ENCODE measurements around the gene GLI3.
A peak's percentile ranks its signal among the peaks of the same experiment; 100 is the strongest.

GLI3 gene

GRCh38 chr7:42099470-42100155 is 137.4 kb downstream of the GLI3 start:
- DNase-seq = no peak

DNA sequence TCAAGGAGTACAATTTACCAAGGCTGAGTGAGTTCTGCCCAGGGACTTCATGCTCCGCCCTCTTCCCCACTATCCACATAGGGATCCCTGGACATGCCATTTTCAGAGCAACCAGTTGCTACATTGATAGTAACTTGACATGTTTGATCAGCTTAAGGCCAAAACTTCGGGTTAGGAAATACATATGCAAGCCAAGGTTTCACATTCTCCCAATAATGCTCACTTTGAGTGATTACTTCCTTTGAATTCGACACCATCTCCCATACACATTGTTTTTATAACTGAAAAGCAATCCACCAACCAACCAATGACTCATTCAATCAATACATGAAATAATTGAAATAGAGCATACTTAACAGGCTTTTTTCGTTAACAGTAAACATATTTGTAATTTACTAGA is 137.9 kb downstream of the GLI3 start:
- DNase-seq = no peak

DNA sequence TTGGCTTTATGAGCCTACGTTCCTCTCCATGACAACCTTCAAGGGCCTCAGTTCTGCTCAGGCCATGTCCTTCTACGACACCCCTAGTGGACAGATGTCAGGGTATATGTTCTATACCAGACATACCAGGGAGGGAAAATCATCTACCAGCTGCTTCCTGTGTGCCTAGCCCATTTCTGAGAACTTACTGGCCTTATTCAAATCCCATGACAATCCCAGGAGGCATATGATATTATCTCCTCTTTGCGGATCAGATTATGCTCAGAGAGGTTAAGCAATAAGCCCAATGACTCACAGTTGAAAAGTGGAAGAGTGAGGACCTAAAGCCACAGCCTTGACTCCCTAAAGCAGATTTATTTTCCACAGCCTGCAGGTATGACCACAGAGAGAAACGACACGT is 139.3 kb downstream of the GLI3 start:
- no peak for DNase-seq

- no peak for DNase-seq
Measured at GRCh38 chr7:42096681-42097561, 140.1 kb downstream of the GLI3 start.

DNA sequence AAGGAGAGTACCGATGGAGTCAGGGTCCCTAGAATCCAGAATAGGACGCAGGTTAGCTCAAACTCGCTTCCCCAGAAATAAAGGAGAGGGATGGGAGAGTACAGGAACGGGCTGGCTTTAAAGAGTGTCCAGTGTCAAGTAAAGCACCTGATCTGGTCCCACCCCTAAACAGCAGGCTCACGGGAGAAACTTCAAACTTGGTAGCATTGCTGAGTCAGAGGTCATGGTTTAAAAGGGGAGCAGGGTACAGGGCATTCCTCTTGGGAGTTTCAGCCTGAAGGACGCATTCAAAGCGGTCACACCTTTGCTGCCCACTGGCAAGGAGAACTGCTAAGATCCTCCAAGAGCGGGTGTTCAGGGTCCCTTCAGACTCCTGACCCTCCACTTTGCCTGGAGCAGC is 140.7 kb downstream of the GLI3 start:
- no peak for DNase-seq

- no peak for DNase-seq
Measured at GRCh38 chr7:42095791-42096190, 141.2 kb downstream of the GLI3 start.

DNA sequence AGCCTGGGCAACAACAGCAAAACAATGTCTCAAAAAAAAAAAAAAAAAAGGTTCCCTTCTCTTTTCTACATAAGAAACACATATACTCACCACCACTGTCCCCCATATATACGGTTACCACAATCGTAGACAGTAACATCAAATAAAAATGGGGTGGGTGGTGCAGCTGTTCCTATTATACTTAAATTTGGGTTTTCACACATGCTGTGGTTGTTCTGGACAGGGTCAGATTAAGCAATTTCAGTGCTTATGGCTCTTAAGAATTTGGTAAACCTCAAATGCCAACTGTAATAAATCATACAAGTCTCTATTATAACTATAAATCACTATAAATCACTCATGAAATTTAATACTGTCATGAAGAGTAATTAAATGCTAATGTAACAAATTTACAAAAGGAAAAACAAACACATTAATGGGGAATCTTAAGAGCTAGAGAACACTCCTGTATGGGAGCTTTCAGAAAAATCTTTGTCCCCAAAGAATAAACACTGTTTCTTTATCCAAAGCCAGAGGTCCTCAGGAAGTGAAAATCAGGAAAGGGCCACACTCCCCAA is 143.6 kb downstream of the GLI3 start:
- DNase-seq = no peak

DNA sequence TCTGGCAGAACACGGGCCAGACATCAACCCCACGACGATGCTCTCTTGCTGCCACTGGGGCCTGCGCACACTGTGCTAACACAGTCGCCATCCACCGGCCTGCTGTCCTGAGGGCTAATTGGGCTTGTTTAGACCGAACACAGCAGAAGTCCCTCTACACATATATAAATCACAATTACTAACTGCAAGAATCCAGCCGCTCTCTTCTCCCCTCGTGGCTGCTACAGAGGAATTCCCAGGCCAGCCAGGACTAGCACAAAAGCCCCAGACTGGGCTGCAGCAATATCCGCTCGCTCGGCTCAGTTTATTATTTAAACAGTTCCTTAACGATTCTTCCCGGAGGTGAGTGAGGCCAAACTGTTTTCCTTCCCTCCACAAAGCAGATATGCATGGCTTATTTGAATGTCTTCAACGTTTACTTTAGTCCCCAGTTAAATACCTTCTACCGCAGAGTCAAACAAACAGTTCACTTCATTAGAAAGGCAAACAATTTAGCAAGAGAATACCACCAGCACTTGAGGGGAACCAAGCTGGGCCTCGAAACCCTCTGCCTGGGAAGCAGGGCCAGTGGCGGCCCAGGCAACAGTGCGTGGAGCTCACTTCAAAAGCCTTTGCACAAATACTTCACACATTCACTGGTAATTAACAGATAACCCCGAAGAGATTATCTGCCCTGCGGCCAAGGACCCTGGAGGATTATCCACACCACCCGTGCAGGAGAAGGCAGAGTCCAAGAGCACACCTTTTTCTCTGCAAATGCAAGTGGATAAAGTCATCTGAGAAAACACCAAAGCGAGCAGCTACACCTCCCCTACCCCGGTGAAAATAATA is 145.3 kb downstream of the GLI3 start:
- DNase-seq = peak; percentile 84

- no peak for DNase-seq
Measured at GRCh38 chr7:42090806-42091205, 146.2 kb downstream of the GLI3 start.

GRCh38 chr7:42090056-42090455 is 147.0 kb downstream of the GLI3 start:
- DNase-seq = no peak

DNA sequence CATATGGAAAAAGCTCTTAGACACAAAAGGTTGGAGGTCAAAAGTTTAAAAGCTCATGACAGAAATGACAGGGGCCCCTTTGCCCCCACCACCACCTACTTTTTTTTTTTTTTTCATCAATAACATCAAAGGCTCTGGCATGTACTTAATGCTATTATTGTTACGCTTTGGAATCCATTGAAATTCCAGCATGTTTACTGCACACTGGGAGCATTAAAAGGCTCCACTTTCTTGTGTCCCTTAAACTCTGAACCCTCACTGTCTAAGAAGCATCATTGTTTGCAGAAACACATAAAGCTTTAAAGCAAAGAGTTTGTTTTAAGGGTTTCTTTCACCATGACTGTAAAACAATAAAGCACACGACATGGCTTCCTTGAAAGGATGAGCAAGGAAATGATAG is 149.4 kb downstream of the GLI3 start:
- no peak for DNase-seq

DNA sequence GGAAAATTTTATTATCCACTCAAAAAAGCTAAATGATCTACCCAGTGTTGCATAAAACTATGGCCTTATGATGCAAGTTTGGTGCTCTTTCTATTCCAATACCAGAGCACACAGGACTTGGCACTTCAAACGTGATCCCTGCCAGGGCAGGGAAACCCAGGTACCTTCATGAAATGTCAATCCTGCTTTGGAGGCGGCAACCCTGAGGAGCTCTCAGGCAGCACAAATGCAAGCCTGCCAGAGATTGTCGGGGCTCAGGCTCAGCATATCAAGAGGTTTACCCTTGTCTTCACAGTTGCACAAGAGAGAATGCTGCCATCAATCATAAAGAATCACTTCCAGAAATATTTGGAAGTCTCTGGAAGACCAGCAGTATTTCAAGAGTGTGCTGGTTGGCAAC is 151.5 kb downstream of the GLI3 start:
- no peak for DNase-seq

GRCh38 chr7:42084263-42084662 is 152.7 kb downstream of the GLI3 start:
- no peak for DNase-seq

GRCh38 chr7:42083284-42083683 is 153.7 kb downstream of the GLI3 start:
- no peak for DNase-seq

- no peak for DNase-seq
Measured at GRCh38 chr7:42082144-42082543, 154.9 kb downstream of the GLI3 start.

DNA sequence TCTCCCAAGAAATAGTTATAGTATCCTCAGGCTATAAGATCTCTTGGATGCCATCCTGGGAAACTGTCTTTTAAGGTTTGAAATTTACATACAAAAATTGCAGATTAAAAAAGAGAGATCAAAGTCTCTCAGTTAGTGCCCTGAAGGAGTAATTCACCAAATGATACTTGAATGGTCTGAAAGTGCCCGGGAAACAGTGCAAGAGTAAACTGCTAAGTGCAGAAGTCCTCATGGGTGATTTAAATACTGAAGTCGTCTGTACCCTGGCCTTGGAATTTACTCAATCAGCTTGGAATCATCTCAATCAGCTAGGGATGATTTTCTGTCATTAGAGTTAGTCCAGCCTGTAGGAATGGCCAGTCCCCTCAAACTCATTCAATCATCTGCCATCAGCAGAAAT is 155.3 kb downstream of the GLI3 start:
- DNase-seq = no peak

DNA sequence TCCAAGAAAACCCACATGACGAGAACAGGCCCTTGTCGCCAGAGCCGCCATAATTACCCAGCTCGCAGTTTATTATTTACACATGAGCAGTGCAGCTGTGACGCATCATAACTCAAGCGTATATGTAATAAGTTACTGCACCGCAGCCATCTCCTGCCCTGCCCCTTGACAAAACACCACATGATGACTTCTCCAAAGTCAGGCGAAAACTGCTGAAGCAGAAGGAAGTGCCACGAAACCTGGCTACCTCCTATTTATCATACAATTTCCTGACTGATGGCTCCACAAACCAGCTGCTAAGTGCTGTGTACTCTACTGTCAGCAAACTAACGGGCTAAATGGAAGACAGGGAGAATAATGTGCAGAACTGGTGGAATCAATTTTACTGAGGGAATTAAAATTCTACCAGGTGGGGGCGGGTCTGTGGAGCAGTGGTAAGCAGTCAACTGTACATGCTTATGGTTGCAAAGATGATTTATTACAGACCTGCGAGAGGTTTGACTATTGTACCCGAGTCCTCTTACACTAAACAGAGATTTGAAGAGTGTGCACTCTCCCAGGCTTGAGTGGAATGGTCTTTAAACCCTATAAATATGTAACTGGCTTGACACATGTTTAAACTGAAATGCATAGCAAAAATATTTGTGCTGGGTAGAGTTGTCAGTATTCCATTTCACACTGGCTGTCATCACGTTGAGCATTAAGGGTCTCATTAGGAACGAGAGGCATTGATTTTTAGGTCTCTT is 156.0 kb downstream of the GLI3 start:
- no peak for DNase-seq

DNA sequence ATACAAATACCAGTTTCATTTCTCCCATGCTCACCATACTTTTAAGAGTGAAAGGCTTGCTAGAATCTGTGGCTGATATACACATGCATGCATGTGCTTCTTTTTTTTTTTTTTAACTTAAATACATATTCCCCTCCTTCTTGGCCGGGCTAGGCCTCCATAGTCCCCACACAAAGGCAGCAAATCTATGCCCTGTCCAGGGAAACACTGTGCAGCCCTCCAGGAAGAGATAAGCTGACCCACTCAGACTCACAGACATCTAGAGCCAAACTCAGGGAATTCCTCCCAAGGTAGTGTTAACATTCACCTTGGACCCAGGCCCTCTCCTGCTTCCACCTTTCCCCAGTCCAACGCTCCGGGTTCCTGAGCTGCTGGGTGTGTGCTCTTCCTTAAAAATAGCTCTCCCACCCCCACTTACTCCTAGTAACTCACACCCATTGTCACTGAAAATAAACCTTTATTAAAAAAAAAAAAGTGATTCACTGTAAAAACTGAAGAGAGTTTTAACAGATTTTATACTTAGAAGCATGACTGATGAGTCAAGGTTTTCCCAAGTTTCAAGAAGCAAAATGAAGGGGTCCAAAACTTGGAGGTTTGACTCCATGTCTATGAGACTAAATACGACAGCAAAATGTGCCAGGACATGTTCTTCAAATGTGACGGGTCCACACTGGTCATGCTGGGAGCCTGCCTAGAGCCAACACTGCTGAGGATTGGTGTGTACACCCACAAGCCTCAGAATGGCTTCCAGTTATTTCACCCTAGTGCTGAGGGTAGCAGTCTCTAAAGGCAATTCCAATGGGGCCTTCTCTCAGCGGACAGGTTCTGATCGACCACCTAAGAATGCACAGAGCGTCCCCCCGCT is 159.5 kb downstream of the GLI3 start:
- DNase-seq = no peak

- no peak for DNase-seq
Measured at GRCh38 chr7:42076870-42077269, 160.1 kb downstream of the GLI3 start.

GRCh38 chr7:42075418-42075817 is 161.6 kb downstream of the GLI3 start:
- DNase-seq = no peak

GRCh38 chr7:42074076-42074475 is 162.9 kb downstream of the GLI3 start:
- no peak for DNase-seq
